Measurements from ENCODE around the gene RGS19.

GRCh38 chr20:64024141-64024990 is 55.0 kb downstream of the RGS19 start:
- TF ChIP-seq CTCF (IDR thresholded peaks at IDR 0.05) = no peak
- no peak for TF ChIP-seq POLR2A (IDR thresholded peaks at IDR 0.05)
